HEK293 (cell line): ENCODE measurements around the gene C1orf115.
"Not testable (repeated sequence)": the region's sequence is repeated elsewhere in the genome, so short reads cannot be mapped to it uniquely, and the experiment has no call there.

Experiments
- CTCF ChIP-seq: fragments of 450-650 bp; formaldehyde crosslinking; IDR thresholded peaks from 2 replicates; pipeline ENCODE4 v1.5.1; 2016; ENCODE audit warnings: missing biosample characterization, missing genetic modification characterization
- MZF1 ChIP-seq: fragments of 450-650 bp; formaldehyde crosslinking; IDR thresholded peaks from 2 replicates; pipeline ENCODE4 v1.5.1; 2017; ENCODE audit warnings: missing biosample characterization, missing genetic modification characterization, borderline replicate concordance
- OSR2 ChIP-seq: fragments of 450-650 bp; formaldehyde crosslinking; IDR thresholded peaks from 2 replicates; pipeline ENCODE4 v1.5.1; 2016; ENCODE audit warnings: missing biosample characterization, missing genetic modification characterization
- TCF7L2 ChIP-seq: IDR thresholded peaks from 2 replicates; pipeline ENCODE4 v1.6.1; 2011; ENCODE audit warnings: low read depth, mild to moderate bottlenecking, inconsistent platforms, low read length, moderate library complexity, borderline replicate concordance
- ZBTB11 ChIP-seq: fragments of 450-650 bp; formaldehyde crosslinking; conservative IDR thresholded peaks from 2 replicates; pipeline ENCODE4 v1.5.1; 2016; ENCODE audit warnings: low read depth, missing biosample characterization, missing genetic modification characterization
- ZNF121 ChIP-seq: fragments of 450-650 bp; formaldehyde crosslinking; IDR thresholded peaks from 2 replicates; pipeline ENCODE4 v1.5.1; 2016; ENCODE audit warnings: missing biosample characterization, missing genetic modification characterization
- ZNF544 ChIP-seq: fragments of 450-650 bp; formaldehyde crosslinking; IDR thresholded peaks from 2 replicates; pipeline ENCODE4 v1.5.0; 2017; ENCODE audit warnings: missing biosample characterization, missing genetic modification characterization

- not testable (repeated sequence) for TF ChIP-seq ZNF544 (tag by site-specific recombination); CTCF (tag by site-specific recombination); MZF1; ZNF121; TCF7L2; OSR2 (tag by site-specific recombination)
- TF ChIP-seq ZBTB11: peak; percentile 78
These were observed 46.1 kb downstream of the C1orf115 start for GRCh38 chr1:220736283-220736682.
